GM21717 (cell line): Measurements from ENCODE around the gene BSDC1.
"Not testable (repeated sequence)": the region's sequence is repeated elsewhere in the genome, so short reads cannot be mapped to it uniquely, and the experiment has no call there.

Experiments
- ATAC-seq: cut with Tn5 transposase; IDR thresholded peaks from one replicate; pipeline ENCODE4 v1.9.1; 2021; ENCODE audit warnings: mild to moderate bottlenecking, moderate library complexity; ENCODE audit not compliant: unreplicated experiment

The BSDC1 gene

DNA sequence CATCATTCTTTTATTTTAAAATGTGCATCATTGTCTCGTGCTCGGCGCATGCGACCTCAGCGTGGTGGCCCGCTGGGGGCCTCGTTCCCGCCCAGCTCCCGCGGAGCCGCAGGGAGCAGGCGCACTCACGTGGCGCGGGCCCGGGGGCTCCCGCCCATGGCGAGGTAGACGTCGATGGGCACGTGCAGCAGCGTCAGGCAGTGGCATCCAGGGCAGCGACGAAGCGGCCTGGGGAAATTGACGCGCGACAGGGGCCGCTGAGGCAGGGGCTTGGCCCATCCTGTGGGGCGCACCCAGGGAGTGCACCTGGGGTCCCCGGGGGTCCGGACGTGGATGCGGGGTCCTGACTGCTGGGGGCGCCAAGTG lies 33.0 kb downstream of the BSDC1 start:
- no peak for ATAC-seq

DNA sequence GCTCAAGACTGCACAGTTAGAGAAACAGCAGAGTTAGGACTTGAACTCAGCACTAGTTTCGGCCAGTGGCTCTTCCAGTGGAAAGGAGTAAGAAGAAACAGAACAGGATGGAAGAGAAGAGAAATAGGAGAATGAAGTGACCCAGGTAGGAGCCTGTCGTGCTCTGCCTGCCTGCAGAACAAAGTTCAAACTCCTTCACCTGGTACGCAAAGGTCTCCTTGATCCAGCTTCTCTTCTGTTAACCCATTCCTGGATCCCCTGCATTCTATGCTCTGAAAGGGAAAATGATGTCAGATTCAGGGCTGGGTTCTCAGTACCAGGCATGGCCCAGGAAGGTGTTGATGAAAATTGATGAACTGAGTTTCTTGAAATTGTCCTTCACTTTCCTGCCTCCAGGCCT lies 35.8 kb downstream of the BSDC1 start:
- ATAC-seq: no peak

DNA sequence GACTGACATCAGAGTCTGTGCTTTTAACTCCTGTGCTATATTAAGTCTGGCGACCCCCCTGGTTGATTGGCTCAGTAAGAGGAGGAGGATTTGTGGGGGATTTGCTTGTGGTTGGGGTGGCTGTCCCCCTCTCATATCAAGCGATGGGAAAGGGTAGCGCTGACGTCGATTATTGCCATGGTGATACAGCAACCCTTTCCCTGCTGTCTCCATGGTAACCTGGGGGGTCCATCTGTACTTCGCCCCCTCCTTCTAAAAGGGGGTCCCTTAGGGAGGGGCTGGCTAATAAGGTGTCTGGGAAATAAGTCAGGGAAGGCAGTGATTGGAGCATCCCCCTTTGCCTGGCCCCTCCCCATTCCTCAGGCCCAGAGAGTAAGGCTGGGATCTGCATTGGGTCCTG lies 36.6 kb downstream of the BSDC1 start:
- no peak for ATAC-seq

DNA sequence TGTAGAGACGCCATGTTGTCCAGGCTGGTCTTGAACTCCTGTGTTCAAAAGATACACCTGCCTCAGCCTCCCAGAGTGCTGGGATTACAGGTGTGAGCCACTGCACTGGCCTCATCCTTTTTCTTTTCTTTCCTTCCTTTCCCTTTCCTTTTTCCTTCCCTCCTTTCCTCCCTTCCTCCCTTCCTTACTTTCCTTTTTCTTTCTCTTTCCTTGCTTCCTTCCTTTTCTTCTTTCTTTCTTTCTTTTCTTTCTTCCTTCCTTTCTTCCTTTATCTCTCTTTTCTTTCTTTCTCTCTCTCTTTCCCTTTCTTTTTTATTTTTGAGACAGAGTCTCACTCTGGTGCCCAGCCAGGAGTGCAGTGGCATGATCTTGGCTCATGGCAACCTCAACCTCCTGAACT lies 37.8 kb downstream of the BSDC1 start:
- ATAC-seq: no peak

DNA sequence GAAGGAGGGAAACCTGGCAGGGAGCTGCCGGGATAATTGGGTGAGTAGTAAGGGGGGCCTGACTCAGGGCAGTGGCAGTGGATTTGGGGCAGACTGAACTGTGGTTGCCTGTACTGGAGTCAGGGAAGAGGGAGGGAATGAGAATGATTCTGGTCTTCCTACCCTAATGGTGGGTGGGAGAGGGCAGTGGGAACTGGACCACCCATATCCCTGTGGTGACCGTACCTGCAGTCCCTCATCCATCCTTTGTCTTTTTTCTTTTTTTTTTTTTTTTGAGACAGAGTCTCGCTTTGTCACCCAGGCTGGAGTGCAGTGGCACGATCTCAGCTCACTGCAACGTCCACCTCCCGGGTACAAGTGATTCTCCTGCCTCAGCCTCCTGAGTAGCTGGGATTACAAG lies 38.5 kb downstream of the BSDC1 start:
- ATAC-seq: not testable (repeated sequence)

DNA sequence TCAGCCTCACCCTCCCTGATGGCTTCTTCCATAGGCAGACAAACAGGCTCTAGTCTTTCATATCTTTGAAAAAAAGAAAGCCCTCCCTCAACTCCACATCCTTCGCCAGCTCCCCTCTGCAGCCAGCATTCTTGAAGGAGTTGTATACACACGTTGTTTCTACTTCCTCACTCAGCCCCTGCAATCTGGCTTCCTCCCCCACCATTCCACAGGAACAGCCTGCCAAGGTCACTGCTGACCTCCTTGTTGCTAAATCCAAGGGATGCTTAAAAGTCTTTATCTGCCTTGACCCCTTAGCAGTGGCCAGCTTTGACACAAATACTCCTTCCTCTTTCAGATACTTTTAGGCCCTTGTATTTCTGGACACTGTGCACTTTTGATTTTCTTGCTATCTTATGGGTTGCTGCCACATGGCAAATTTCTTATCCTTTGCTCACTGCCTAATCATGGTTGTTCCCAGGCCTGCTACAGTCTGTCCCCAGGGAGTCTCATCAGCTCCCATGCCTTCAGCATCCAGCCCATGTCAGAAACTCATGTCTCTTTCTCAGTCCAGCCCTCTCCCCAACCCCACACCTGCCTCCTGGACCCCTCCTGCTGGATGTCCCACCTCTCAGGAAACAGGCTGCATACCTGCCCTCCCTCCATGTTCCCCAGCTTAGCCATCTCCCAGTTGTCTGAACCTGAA lies 40.2 kb downstream of the BSDC1 start:
- ATAC-seq: no peak

DNA sequence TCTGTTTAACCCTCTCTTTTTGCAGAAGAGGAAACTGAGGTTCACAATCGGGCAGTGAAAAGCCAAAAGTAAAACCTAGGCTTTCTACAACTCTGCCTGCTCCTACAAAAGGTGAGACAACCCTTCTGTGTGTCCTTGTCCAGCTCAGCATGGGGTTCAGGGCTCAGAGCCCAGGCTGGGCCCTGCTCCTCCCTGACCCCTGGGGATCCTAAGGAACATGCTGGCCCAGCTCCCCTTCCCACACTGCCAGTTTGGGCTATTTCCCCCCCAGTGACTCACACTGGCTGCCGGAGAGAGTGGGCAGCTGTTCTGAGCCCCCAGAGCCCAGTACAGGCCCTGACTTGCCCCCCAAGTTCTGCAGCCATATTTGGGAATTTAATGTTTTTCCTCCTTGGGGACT lies 40.8 kb downstream of the BSDC1 start:
- no peak for ATAC-seq

DNA sequence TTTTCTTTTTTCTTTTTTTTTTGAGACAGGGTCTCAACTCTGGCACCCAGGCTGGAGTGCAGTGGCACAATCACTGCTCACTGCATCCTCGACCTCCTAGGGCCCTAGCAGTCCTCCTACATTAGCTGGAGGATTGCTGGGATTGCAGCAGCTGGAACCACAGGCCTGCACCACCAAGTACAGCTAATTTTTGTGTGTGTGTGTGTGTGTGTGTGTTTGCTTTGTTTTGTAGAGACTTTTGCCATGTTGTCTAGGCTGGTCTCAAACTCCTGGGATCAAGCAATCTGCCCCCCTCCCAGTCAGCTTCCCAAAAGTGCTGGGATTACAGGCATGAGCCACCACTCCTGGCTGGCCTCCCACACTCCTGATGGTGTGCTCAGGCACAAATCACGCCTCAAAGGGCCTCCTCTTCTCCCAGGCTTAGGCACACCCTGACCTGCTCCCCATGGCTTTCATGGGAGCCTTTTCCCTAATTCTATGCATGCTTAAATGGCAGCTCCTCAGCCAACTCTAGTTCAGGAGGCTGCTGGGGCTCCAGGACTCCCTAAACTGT lies 41.3 kb downstream of the BSDC1 start:
- ATAC-seq: no peak

DNA sequence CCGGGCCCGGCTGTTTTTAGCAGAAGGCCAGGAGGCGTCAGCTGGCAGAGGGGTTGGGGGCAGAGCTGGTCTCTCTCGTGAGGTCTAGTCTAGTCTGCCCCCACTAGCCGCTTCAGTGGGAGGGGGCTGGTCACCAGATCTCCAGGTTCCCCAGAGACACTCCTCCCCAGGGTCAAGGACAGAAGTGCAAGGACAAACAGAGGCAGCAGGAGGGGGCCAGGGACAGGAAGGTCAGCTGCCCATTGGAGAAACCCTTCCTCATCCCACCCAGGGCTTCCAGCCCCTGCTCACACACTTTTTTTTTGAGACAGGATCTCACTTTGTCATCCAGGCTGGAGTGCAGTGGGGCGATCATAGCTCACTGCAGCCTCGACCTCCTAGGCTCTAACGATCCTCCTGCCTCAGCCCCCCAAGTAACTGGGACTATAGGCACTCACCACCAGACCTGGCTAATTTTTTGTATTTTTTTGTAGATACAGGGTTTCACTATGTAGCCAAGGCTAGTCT lies 41.9 kb downstream of the BSDC1 start:
- no peak for ATAC-seq

DNA sequence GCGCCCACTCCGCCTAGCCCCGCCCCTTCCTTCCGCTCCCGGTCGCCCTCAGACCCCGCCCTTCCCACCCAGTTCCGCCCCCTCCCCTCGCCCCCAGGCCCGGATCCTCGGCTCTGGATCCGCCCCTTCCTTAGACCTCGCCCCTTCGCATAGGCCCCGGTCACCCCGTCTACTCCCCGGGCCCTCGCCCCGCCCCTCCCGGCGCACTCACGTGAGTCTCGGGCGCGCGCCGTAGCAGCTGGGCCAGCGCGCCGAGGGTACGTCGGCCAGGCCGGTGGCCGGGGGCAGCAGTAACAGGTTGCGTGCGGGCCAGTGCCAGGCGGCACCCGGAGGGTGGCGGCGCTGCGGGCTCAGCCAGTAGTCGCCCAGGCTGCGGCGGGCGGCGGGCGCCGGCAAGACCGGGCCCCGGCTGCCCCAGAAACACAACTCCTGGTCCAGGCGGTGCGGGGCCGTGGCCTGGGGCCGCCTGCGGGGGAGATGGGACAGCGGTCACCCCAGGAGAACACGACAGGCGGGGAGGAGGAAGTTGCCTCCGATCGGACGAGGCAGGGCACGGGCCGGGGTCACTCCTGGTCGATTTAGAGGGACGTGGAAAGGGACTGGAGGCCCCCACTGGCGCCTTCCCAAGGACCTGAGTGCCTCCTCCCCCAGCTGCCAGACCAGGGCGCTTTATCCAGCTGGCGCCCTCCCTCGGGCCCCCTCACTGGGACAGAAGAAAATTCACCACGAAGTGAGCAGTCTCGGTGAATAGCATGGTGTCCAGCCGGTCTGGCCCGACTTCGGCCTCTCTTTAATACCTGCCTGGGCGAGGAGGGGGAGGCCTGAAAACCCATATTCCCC lies 42.6 kb downstream of the BSDC1 start:
- ATAC-seq: peak; percentile 66

DNA sequence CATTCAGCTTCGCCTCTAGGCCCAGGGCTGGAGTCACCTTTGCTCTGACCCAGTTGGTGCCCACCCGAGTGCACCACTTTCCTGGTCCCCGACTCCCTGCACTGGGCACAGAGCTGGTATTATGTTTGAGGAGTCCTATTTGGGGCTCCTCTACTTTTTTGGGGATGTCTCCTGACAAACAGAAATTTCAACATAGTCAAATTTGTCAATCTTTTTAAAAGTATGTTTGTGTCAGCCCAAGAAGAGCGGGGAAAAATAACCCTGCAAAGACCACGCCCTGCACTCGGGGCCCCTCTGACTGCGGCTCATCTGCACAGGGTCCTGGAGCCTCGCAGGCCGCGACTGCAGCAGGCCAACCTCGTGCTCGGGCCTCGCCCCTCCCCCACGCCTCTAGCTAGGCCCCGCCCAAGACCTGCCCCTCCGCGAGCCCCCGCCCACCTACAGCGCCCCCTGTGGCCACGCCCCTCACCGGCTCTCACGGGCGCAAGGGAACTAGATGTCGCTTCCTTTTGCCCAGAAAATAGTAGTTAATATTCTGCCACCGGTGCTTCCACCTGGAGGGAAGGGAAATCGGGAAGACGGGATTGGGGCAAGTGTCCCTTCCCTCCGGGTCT lies 43.3 kb downstream of the BSDC1 start:
- peak; percentile 37 for ATAC-seq

DNA sequence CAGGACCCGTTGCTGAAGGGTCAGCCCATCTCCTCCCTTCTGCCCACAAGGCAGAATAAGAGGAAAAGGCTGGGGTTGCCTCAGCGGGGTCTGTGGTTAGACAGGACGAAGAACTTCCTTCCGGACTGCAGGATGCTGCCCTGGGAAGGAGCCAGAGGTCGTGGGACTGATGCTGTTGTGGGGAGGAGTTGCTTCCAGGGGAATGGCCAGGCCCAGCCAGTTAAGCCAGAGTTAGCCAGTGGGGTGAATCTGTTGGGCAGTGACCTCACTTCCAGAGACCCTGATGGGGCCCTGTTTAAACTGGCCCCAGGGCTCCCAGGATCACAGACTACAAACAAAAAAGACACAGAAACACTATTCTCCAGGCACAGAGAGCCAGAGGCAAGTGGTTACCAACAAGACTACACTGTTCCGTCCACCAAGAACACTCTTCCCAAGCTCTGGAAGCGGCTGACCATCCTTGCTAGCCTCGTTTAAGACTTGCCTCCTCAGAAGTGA lies 45.0 kb downstream of the BSDC1 start:
- ATAC-seq: no peak

DNA sequence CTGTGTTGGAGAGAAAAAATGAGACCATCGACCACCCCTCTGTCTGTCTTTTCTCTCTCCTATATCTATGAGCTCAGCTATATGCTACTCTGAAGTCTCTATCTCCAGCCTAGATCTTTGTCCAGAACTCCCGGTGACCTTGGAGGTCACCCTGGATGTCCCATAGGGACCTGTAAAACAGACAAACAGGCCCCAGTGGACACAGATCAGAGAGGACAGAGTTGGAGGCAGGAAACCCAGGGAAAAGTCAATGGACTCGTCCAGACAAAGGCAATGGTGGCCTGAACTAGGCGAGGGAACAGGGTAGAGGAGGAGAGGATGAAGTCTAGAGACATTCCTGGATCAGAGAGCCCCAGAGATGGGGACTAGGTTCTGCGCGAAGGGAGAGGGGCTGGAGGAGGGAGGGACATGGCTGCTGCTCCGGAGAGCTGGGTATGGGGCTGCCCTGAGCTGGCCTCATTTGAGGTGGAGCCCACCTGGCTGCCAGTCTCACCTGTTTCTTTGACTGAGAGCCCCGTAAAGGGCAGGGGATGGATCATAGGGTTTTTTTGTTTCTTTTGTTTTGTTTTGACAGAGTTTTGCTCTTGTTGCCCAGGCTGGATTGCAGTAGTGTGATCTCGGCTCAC lies 47.6 kb downstream of the BSDC1 start:
- ATAC-seq: no peak

DNA sequence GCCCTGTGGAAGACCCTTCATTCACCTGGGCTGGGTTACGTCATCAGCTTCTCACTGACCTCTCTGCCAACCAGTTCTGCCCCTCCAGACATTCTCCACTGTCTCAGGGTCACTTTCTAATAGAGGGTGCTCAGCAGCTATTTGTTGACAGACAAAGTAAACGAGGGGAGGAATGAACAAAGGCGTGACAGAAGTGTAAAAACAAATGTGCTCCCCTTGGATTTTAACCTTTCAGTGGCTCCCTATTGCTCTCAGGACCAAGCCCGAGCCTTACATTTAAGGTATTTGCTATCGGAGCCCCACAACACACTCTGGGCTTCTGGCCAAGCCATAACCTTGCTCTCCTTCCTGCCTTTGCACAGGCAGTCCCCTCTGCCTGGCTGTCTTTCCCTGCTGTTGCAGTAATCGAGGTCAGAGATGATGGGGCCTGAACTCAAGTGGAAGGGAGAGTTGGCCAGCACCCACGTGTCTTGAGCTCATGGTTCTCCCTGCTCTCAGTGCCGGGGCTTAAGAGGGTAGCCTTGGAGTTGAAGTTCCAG lies 48.9 kb downstream of the BSDC1 start:
- no peak for ATAC-seq

DNA sequence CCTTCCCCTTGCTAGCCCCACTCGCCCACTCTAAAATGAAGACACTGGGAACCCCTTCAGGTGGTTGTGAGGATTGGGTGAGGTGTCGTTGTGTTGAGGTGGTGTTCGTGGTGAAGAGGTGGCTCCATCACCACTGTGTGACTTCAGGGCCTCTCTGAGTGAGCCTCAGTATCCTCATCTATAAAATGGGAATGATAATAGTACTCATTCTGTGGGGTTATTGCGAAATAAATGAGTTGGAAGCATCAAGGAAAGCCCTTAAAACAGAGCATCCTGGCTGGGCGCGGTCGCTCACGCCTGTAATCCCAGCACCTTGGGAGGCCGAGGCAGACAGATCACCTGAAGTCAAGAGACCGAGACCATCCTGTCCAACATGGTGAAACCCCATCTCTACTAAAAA lies 51.5 kb downstream of the BSDC1 start:
- ATAC-seq: no peak

DNA sequence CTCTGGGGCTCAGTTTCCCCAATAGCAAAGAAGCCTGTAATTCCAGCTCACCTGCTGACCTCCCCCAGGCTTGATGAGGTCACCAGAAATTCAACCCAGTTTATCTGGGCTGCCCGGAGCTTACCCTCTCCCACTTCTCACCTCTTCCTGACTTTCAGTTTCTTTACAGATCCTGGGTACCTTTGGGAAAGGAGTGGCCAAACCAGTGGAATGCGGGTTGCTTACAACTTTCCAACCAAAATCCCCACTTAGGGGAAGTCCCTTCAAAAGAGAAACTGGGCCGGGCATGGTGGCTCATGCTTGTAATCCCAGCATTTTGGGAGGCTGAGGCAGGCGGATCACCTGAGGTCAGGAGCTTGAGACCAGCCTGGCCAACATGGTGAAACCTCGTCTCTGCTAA lies 52.3 kb downstream of the BSDC1 start:
- ATAC-seq: no peak

DNA sequence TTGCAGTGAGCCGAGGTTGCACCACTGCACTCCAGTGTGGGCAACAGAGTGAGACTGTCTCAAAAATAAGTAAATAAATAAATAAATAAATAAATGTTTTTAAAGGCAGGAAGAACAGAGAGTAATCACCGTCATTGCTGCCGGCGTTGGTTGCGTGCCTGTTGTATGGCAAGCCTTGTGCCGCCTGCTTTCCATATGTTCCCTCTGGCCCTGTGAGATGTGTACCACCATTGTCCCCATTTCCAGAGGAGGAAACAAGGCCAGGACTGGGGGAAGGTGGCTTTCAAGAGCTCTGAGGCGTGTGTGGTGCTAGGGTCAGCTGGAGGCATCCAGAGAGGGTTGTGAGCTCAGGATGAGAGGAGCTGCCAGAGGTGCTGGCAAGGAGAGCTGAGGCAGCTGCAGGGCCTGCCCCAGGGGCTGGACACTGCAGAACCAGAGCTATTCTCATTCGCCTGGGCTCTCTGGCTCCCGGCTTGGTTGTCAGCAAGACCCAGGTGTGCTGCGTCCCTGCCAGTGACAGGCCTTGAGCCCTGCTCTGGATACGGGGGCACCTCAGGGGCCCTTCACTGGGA lies 53.0 kb downstream of the BSDC1 start:
- no peak for ATAC-seq

DNA sequence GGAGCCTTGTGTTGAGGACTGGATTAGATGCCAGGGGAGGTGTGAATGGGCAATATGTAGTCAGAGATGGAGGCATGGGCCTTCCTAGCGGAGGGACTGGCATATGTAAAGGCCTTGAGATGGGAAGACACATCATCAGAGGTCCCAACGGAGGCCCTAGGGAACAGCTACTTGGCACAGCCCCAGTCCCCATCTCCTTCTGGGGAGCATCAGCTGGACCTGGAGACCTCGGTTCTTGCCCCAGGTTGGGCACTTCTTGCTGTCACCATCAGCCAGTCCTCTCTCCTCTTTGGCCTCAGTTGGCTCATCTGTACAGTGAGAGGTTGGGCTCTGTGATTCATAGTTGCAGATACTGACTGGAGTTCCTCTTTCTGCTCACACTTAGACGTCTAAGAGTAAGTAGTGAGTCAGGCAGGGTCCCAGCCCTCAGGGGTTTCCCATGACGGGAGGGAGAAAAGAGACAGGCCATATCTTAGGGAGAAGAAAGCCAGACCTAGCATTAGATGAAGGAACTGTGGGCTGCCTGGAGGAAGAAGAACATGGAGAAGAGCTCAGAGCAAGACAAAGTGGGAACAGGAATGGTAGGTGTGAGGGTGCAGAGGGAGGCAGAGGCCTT lies 54.8 kb downstream of the BSDC1 start:
- ATAC-seq: no peak

DNA sequence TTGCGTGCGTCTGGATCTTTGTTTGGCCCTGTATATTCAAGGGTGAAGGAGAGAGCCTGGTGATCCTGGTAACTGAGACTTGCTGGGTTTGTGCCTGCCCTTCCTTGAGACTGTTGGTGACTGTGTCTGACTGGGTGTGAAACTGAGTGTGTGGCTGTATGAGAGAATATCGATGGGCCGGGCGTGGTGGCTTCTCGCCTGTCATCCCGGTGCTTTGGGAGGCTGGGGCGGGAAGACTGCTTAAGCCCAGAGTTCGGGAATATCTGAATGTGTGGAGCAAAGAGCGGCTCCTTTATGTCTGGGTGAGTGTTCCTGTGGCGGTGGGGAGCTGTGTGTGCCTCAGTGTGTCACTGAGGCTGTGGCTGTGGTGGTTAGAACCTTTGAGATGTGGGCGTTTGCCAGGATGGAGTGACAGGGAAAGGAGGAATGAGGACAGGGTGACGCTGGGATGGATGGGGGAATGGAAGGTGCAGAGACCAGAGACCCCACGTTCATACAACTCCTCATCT lies 55.5 kb downstream of the BSDC1 start:
- ATAC-seq: no peak
